Stimulated activated CD8-positive, alpha-beta memory T cell treated with anti-CD3 and anti-CD28 coated beads, Interleukin-15, amount 100 ng/mL, for 48 hours (primary cell): ENCODE results near the gene ZDHHC16.
"Not testable (repeated sequence)": the region's sequence is repeated elsewhere in the genome, so short reads cannot be mapped to it uniquely, and the experiment has no call there.

Source experiments
- DNase-seq, 2 donors: peaks; one replicate each; pipeline ENCODE4 v3.0.0-alpha.2; 2020; ENCODE audit warnings: low read depth in 2 of 2

The ZDHHC16 gene

GRCh38 chr10:97479410-97479809, 33.4 kb downstream of the ZDHHC16 start:
- not testable (repeated sequence) for DNase-seq

- DNase-seq: no peak
These were observed 34.0 kb downstream of the ZDHHC16 start for GRCh38 chr10:97479939-97480338.

GRCh38 chr10:97481071-97481470, 35.1 kb downstream of the ZDHHC16 start:
- no peak for DNase-seq

GRCh38 chr10:97482381-97482780, 36.4 kb downstream of the ZDHHC16 start:
- DNase-seq: no peak

- DNase-seq: no peak
These were observed 37.5 kb downstream of the ZDHHC16 start for GRCh38 chr10:97483506-97483905.

- DNase-seq: no peak
These were observed 37.9 kb downstream of the ZDHHC16 start for GRCh38 chr10:97483921-97484320.

GRCh38 chr10:97485647-97486281, 39.8 kb downstream of the ZDHHC16 start:
- DNase-seq: no peak

- no peak for DNase-seq
These were observed 44.6 kb downstream of the ZDHHC16 start for GRCh38 chr10:97490592-97490991.

- no peak for DNase-seq
These were observed 48.2 kb downstream of the ZDHHC16 start for GRCh38 chr10:97494151-97494550.

GRCh38 chr10:97494863-97495506, 49.0 kb downstream of the ZDHHC16 start:
- DNase-seq: no peak

- peak; percentile 73 to 81 for DNase-seq
These were observed 51.6 kb downstream of the ZDHHC16 start for GRCh38 chr10:97497572-97498075.

- DNase-seq: peak; percentile 99
These were observed 52.3 kb downstream of the ZDHHC16 start, which contains the start of gene MMS19 for GRCh38 chr10:97498076-97498840. TSS of gene MMS19 (minus strand) at chr10:97498422. CDS start at chr10:97498384, 38 bp downstream.

- peak in 1 of 2 donors; percentile 8 for DNase-seq
These were observed 53.0 kb downstream of the ZDHHC16 start, which contains the start of gene UBTD1 for GRCh38 chr10:97498841-97499560. TSS of gene UBTD1 (plus strand) at chr10:97498924. CDS start at chr10:97499204, 280 bp downstream.

GRCh38 chr10:97499561-97500296, 53.8 kb downstream of the ZDHHC16 start:
- no peak for DNase-seq

GRCh38 chr10:97500297-97500575, 54.3 kb downstream of the ZDHHC16 start:
- DNase-seq: no peak

GRCh38 chr10:97502916-97503315, 56.9 kb downstream of the ZDHHC16 start:
- DNase-seq: no peak

GRCh38 chr10:97503406-97503805, 57.4 kb downstream of the ZDHHC16 start:
- no peak for DNase-seq

- DNase-seq: no peak
These were observed 59.2 kb downstream of the ZDHHC16 start for GRCh38 chr10:97505152-97505551.

GRCh38 chr10:97506199-97506991, 60.4 kb downstream of the ZDHHC16 start:
- no peak for DNase-seq
